OCI-LY7 (cell line): ENCODE measurements around the gene MAEA. TPM values are rescaled to one million over a fixed set of nuclear protein-coding genes. Genes with fewer than 3 reads are reported as not detected.
A peak's percentile ranks its signal among the peaks of the same experiment; 100 is the strongest.

Experiments
- BruUV-seq: library from RNA; stranded (reverse); fragments of 400-500 nt; replicated peaks from 2 replicates; lab custom pipeline; 2021; lab: Mats Ljungman, UMichigan
- CTCF ChIA-PET: fragments of 300-600 bp; sonication (Branson Sonifier 250); formaldehyde crosslinking; loops from one replicate; lab custom pipeline; 2022; ENCODE audit warnings: antibody characterized with exemption; ENCODE audit not compliant: unreplicated experiment; lab: Charles Lee
- POLR2A ChIA-PET: fragments of 300-600 bp; sonication (Branson Sonifier 250); formaldehyde crosslinking; loops from one replicate; lab custom pipeline; 2022; ENCODE audit warnings: antibody characterized with exemption; lab: Charles Lee
- DNase-seq: peaks from one replicate; pipeline ENCODE4 v3.0.0-alpha.2; 2015; ENCODE audit warnings: low spot score
- H2AFZ ChIP-seq: fragments of 200-600 bp; sonication (generic), shearing (Covaris generic); 2 replicates; pipeline ENCODE4 v1.6.1; 2014; ENCODE audit warnings: mild to moderate bottlenecking, antibody characterized with exemption, low read length, moderate library complexity
- H3K27ac ChIP-seq: fragments of 200-600 bp; sonication (generic); 2 replicates; pipeline ENCODE4 v1.5.1; 2014; ENCODE audit warnings: mixed run types, low read depth, mild to moderate bottlenecking, moderate library complexity, low read length, inconsistent platforms; ENCODE audit not compliant: poor library complexity, severe bottlenecking
- H3K36me3 ChIP-seq: fragments of 200-600 bp; sonication (generic); 2 replicates; pipeline ENCODE4 v1.6.1; 2014; ENCODE audit warnings: mild to moderate bottlenecking, antibody characterized with exemption, low read length, moderate library complexity, mixed read lengths; ENCODE audit not compliant: insufficient read depth
- H3K4me1 ChIP-seq: fragments of 200-600 bp; sonication (generic); 2 replicates; pipeline ENCODE4 v1.5.1; 2014; ENCODE audit warnings: mild to moderate bottlenecking, low read length; ENCODE audit not compliant: insufficient read depth, poor library complexity, severe bottlenecking
- H3K4me2 ChIP-seq: fragments of 200-600 bp; sonication (generic); 2 replicates; pipeline ENCODE4 v1.6.1; 2014; ENCODE audit warnings: mild to moderate bottlenecking, low read length
- H3K4me3 ChIP-seq: fragments of 200-600 bp; sonication (generic); 2 replicates; pipeline ENCODE4 v1.5.1; 2014; ENCODE audit warnings: mild to moderate bottlenecking, low read depth, low read length; ENCODE audit not compliant: poor library complexity, severe bottlenecking
- H3K79me2 ChIP-seq: fragments of 200-600 bp; sonication (generic); 2 replicates; pipeline ENCODE4 v1.6.1; 2016; ENCODE audit warnings: low read depth, mild to moderate bottlenecking, low read length, moderate library complexity, mixed read lengths; ENCODE audit not compliant: insufficient read depth
- H3K9me2 ChIP-seq: fragments of 200-600 bp; sonication (generic); 2 replicates; pipeline ENCODE4 v1.6.1; 2016; ENCODE audit warnings: mild to moderate bottlenecking, low read length, mixed read lengths; ENCODE audit not compliant: insufficient read depth
- H3K9me3 ChIP-seq: fragments of 200-600 bp; sonication (generic); 2 replicates; pipeline ENCODE4 v1.6.1; 2014; ENCODE audit warnings: mild to moderate bottlenecking, mixed run types, low read length, mixed read lengths
- H4K20me1 ChIP-seq: fragments of 200-600 bp; sonication (generic); 2 replicates; pipeline ENCODE4 v1.6.1; 2014; ENCODE audit warnings: mild to moderate bottlenecking, antibody characterized with exemption, low read length, moderate library complexity, mixed read lengths; ENCODE audit not compliant: insufficient read depth
- CTCF ChIP-seq: fragments of 200-600 bp; sonication (generic); conservative IDR thresholded peaks from 2 replicates; pipeline ENCODE4 v1.5.1; 2014; ENCODE audit warnings: mild to moderate bottlenecking, antibody characterized with exemption, low read length, moderate library complexity, mixed read lengths
- EZH2phosphoT487 ChIP-seq: fragments of 200-600 bp; sonication (generic); IDR thresholded peaks from 2 replicates; pipeline ENCODE4 v1.6.1; 2018; ENCODE audit warnings: low read depth, borderline replicate concordance, mild to moderate bottlenecking, mixed run types, antibody characterized with exemption, low read length, moderate library complexity, mixed read lengths
- intact Hi-C: fragments of 100-400 bp; cut with micrococcal nuclease; formaldehyde crosslinking; loops from one replicate; pipeline ENCODE4 v1.10.0; 2022; ENCODE audit not compliant: unreplicated experiment
- total RNA-seq, 2 experiments: library from RNA; depleted of rRNA in 1 of 2; stranded (reverse); fragments of >200 nt in 1 of 2; shearing (Covaris generic) in 1 of 2; gene quantifications; 2 replicates each; pipeline ENCODE4 v1.2.3, GENCODE V29; 2014 to 2022

MAEA gene
- total RNA-seq, 2 experiments from 2014 or later: 53.2 to 59.3 TPM

DNA sequence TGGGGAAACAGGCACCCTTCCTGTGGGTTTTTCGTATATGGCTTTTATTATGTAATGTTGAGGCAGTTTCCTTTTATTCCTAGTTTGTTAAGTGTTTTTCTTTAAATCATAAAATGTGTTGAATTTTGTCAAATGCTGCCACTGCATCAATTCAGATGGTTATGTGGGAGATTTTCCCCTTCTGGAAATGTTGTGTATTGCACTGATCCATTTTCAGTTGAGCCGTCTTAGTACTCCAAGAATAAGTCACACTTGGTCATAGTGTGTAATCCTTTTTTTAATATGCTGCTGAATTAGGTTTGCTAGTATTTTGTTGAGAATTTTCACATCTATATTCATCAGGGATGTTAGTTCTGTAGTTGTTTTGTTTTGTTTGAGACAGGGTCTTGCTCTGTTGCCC, 31.2 kb upstream of the MAEA start:
- no peaks in the 10 kb centered on the region for H4K20me1 ChIP-seq
- BruUV-seq: no TSS peak
- H3K4me3 ChIP-seq: no peak overlapping the region
- CTCF ChIA-PET: no interaction called here
- peaks cover 32% of the 10 kb centered on the region for H3K9me3 ChIP-seq
- no peak overlapping the region for H3K27ac ChIP-seq
- no peak overlapping the region for H3K4me2 ChIP-seq
- no peaks in the 10 kb centered on the region for H3K79me2 ChIP-seq
- H3K36me3 ChIP-seq: no peaks in the 10 kb centered on the region; the same call in 1 of the 2 replicates
- intact Hi-C loops: no loop called here
- no peak overlapping the region for H2AFZ ChIP-seq
- no peaks in the 10 kb centered on the region for H3K4me1 ChIP-seq
- TF ChIP-seq EZH2phosphoT487 (no peak), CTCF (0 out of 2 replicates have a peak, but pooled peaks have one; percentile 17)
- no peaks in the 10 kb centered on the region for H3K9me2 ChIP-seq
- no peak for DNase-seq
- POLR2A ChIA-PET: interaction anchor here (1.1 kb wide), 1 partner anchor 42 kb away, joined by 3 read pairs; no protein-coding TSS in a partner anchor

- no peak overlapping the region for H3K4me2 ChIP-seq
- H3K36me3 ChIP-seq: peaks cover 6% of the 10 kb centered on the region
- ChIA-PET POLR2A (no interaction called here), CTCF (interaction anchor here (0.6 kb wide), 1 partner anchor 8 kb away, joined by 3 read pairs; no protein-coding TSS in a partner anchor)
- intact Hi-C loops: no loop called here
- TF ChIP-seq CTCF: no peak
- no peak for TF ChIP-seq EZH2phosphoT487
- no peak overlapping the region for H3K27ac ChIP-seq
- no peak for DNase-seq
- no peaks in the 10 kb centered on the region for H3K79me2 ChIP-seq
- H3K4me3 ChIP-seq: no peak overlapping the region
- BruUV-seq: no TSS peak
- no peaks in the 10 kb centered on the region for H4K20me1 ChIP-seq
- no peaks in the 10 kb centered on the region for H3K9me2 ChIP-seq
- no peak overlapping the region for H2AFZ ChIP-seq
- H3K9me3 ChIP-seq: peaks cover 18% of the 10 kb centered on the region
- H3K4me1 ChIP-seq: no peaks in the 10 kb centered on the region
Observed at GRCh38 chr4:1259966-1260365, 29.7 kb upstream of the MAEA start.

DNA sequence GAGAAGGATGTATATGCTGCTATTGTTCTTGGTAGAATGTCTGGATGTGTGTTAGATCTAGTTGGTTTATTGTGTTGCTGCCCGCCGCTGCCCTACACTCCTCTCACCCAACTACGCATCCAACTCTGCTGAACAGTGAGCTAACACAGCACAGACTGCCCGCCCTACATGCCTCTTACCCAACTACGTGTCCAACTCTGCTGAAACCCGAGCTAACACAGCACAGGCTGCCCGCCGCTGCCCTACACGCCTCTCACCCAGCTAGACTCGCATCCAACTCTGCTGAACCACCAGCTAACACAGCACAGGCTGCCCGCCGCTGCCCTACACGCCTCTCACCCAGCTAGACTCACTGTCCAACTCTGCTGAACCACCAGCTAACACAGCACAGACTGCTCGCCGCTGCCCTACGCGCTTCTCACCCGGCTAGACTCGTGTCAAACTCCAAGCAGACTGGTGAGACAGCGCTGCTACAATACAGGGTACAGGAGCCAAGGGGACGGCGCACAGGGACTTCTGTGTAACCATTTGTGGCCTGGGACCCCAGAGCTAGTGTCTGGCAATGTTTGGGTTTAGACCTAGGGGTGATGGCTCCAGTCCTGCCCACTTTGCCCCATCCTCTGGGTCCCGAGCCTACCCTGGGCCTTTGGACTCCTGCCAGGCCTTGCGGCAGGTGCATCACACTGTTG, 29.1 kb upstream of the MAEA start:
- Histone ChIP-seq H3K4me2 (no peak overlapping the region), H2AFZ (no peak overlapping the region), H3K4me3 (no peak overlapping the region), H3K9me2 (no peaks in the 10 kb centered on the region), H3K36me3 (peaks cover 6% of the 10 kb centered on the region), H4K20me1 (no peaks in the 10 kb centered on the region), H3K9me3 (peaks cover 14% of the 10 kb centered on the region), H3K4me1 (no peaks in the 10 kb centered on the region), H3K79me2 (no peaks in the 10 kb centered on the region), H3K27ac (no peak overlapping the region)
- DNase-seq: no peak
- TF ChIP-seq CTCF: no peak
- TF ChIP-seq EZH2phosphoT487: no peak
- ChIA-PET POLR2A (no interaction called here), CTCF (no interaction called here)
- intact Hi-C loops: no loop called here
- no TSS peak for BruUV-seq
